ENCODE measurements around the gene COG7.

DNA sequence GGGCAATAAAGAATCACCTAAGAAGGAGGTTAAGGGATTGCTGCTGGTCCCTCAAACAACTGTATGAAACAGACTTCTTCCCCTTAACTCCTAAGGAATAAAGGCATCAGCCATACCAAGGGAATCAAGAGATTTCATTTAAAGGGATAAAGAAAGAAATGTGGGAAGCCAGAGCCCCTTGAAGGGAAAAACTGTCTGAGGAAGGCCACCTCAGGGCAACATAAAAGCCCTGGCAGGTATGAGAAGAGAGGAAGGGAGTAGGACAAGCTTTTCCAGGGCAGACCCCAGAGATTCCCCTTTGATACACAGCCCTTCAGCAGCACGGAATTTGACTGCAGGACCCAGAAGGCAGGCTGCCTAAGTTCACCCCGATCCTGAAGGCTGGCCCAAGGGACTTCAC lies 43.5 kb downstream of the COG7 start:
- TF ChIP-seq, protein P1, sequence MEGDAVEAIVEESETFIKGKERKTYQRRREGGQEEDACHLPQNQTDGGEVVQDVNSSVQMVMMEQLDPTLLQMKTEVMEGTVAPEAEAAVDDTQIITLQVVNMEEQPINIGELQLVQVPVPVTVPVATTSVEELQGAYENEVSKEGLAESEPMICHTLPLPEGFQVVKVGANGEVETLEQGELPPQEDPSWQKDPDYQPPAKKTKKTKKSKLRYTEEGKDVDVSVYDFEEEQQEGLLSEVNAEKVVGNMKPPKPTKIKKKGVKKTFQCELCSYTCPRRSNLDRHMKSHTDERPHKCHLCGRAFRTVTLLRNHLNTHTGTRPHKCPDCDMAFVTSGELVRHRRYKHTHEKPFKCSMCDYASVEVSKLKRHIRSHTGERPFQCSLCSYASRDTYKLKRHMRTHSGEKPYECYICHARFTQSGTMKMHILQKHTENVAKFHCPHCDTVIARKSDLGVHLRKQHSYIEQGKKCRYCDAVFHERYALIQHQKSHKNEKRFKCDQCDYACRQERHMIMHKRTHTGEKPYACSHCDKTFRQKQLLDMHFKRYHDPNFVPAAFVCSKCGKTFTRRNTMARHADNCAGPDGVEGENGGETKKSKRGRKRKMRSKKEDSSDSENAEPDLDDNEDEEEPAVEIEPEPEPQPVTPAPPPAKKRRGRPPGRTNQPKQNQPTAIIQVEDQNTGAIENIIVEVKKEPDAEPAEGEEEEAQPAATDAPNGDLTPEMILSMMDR (IDR thresholded peaks at IDR 0.05; ENCODE audit: low read length) = no peak
- TF ChIP-seq EZH2 (optimal IDR thresholded peaks at IDR 0.05; ENCODE audit: low read depth, low read length) (no peak), EZH2phosphoT487 (IDR thresholded peaks at IDR 0.05; ENCODE audit: low read length) (no peak)
